NCI-H2029 (cell line): ENCODE measurements around the gene PKP1.

ENCODE experiments used
- DNase-seq: peaks from one replicate; lab custom pipeline; 2025; lab: John Stamatoyannopoulos, UW

The PKP1 gene

GRCh38 chr1:201328576-201328975 lies 45.3 kb downstream of the PKP1 start:
- DNase-seq = no peak

DNA sequence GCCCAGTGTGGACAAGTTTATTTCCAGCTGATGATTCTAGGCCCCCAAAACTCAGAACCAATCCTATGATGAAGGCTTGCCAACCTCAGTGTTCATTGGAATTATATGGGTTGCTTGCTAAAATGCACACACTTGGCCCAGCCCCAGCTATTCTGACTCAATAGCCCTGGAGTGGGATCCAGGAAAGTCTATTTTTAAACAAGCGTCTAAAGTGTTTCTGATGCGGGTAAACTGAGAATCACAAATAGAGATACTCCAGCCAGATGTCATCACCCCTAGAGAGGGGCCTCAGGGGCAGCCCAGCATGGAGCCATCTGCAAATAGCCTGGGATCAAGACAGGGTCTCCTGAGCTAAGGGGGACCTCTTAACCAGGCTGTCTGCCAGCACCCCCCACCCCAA lies 46.0 kb downstream of the PKP1 start:
- DNase-seq = no peak

- DNase-seq = no peak
Measured at GRCh38 chr1:201329801-201330200, 46.5 kb downstream of the PKP1 start.

DNA sequence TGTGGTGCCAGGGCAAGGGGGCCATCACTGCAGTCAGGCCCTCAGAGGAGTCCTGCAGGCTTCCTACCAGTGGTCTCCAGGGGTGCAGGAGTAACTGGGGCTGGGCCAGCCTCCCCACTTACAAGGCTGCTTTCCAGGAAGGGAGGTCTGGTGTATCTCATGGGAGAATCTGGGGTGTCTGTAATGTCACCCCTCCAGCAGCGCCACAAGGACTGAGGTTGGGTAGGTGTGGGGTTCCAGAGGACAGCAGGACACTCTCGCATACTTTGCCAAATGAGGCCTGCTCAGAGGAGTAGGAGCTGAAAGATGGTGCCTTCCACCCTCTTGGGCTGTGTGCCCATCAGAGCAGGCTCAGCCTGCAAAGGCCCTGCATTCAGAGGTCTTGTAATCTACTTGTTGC lies 47.2 kb downstream of the PKP1 start:
- no peak for DNase-seq

- DNase-seq = no peak
Measured at GRCh38 chr1:201331166-201331565, 47.9 kb downstream of the PKP1 start.

GRCh38 chr1:201332021-201332420 lies 48.7 kb downstream of the PKP1 start:
- DNase-seq = no peak

GRCh38 chr1:201332616-201333335 lies 49.5 kb downstream of the PKP1 start:
- DNase-seq = no peak

DNA sequence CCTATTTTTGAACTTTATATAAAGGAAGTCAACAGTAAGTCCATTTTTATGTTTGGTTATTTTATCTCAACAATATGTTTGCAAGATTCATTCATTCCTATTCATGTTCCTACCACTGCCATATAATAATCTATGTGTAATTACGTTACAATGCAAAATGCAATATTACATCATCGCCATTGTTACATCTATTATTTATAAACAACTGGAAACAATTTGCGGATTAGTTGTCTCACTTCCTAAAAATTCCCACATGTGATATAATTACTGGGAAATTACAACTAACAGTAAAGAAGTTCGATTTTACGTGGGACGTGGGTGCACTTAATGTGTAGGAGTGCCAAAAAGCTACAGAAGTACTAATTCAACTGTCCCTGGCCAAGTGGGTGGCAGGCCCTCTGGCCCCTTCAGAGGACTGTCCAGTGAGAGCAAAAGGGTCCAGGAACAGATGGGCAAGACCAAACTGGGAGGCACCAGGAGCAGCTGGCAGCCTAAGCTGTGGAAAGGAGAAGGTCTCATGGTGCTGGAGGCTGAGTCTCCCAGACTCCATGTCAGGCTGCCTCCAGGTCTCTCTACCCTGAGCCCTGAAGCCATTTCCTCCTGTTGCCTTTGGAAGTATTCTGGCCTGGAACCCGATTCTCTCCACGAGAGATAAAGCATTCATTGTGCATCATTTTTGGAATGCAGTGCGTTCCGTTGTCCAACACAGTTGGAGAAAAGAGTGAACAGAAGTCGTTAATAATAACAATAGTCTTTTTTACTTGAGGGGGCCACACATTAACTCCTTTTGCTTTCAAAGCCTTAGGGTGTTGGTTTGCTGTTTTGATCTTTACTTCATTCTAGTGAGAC lies 51.2 kb downstream of the PKP1 start:
- no peak for DNase-seq

- DNase-seq = no peak
Measured at GRCh38 chr1:201335174-201335870, 52.0 kb downstream of the PKP1 start.

DNA sequence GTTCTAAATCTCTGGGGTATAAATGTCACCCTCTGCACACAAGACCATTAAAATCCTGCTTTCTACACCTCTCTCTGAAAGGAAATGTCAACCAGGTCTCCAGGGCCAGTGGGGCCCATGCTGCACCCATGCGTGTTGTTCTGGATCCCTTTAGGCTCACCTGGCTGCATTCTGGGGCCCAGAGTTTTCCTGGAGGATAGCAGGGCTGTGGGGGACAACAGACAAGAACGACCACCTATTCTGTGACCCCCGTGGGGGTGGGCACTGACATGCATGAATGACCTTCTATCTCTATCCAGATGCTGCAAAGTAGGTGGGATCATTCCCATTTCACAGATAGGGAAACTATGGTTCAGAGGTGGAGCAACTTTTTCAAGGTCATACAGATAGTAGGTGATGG lies 52.6 kb downstream of the PKP1 start:
- DNase-seq = no peak

GRCh38 chr1:201336711-201337450 lies 53.6 kb downstream of the PKP1 start:
- DNase-seq = no peak

DNA sequence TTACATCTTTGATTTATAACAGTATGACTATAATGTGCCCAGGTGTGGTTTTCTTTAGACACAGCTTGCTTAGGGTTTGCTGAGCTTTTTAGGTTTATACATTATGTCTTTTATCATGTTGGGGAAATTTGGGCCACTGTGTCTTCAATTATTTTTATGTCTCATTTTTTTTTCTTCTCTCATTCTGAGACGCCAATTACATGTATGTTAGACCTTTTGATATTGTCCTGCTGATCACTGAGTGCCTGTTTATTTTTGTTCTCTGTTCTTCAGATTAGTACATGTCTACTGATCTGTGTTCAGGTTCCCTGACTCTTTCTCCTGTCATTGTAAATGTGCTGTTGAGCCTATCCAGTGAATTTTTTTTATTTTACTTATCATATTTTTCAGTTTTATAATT lies 58.1 kb downstream of the PKP1 start:
- DNase-seq = no peak

GRCh38 chr1:201344206-201345080 lies 61.1 kb downstream of the PKP1 start:
- DNase-seq = no peak

- no peak for DNase-seq
Measured at GRCh38 chr1:201345081-201345355, 61.7 kb downstream of the PKP1 start.

- no peak for DNase-seq
Measured at GRCh38 chr1:201346337-201346939, 63.1 kb downstream of the PKP1 start.

- no peak for DNase-seq
Measured at GRCh38 chr1:201346987-201347386, 63.7 kb downstream of the PKP1 start.

DNA sequence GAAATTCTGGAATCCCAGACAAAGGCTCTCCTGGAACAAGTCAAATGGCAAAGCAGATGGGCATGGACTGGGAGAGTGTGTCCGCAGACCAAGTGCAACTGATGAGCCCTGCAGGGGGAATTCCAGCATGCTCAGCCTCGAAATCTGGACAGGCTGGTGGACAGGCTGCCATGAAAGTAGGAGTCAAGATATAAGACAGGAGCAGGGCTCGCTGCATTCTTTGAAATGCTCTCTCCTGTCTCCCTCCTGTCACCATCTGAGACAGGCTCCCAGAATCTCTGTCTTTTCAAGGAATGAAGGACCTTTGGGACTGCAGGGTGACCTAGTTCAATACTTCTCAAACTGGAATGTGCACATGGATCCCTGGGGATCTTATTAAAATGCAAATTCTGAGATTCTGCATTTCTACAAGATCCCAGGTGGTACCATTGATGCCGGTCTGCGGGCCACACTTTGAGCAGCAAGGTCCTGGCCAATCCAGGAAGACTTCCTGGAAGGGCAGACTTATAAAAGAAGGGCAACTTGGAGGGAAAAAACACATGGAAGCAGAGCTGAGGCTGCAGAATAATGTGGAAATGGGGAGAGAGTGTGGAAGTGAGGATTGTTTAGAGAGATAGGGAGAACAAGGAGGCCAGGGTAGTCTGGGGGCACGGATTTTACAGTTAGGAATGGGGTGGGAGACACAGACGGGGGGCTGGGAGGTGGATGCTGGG lies 64.3 kb downstream of the PKP1 start:
- DNase-seq = no peak

- no peak for DNase-seq
Measured at GRCh38 chr1:201348211-201348566, 64.9 kb downstream of the PKP1 start.

- DNase-seq = no peak
Measured at GRCh38 chr1:201349092-201349491, 65.8 kb downstream of the PKP1 start.

DNA sequence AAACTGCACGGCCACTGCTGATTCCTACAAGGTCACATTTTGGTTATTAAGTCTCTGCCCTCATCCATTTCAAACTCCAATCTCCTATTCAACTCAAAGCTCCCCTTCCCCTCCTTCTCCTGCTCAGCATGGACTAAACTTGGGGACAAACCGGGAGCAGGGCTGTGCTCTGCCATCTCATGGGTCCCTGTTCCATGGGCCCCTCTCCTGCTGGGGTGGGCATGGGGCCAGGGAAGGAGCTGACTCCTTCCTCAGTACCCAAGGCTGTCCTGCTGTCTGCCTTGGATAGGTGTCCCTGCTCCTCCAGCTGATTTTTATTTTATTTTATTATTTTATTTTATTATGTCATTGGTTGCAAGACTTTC lies 67.0 kb downstream of the PKP1 start:
- no peak for DNase-seq

DNA sequence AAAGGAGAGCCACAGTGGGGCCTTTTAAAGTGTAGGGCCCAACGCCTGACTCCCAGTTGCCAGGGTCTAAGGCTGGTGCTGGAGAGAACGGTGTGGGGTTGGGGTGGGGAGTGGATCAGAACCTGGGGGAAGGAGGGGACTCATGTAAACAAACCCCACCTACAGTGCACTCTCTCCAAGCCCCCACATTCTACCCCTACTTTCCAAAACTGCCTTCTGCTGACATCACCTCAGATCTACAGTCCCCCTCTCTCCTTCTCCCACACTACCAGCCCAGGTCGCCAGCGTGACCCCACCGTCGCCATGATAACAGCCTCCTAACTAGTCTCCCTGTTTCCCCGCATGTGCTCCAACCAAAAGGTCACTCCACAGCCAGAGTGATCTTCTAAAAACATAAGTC lies 67.6 kb downstream of the PKP1 start:
- no peak for DNase-seq
